Hepatocyte (in vitro differentiated cells): Measurements from ENCODE around the gene WDR18. TPM values are rescaled to one million over a fixed set of nuclear protein-coding genes. Genes with fewer than 3 reads are reported as not detected.

Experiments
- DNase-seq: peaks from one replicate; pipeline ENCODE4 v3.0.0-alpha.2; 2016; ENCODE audit warnings: low spot score
- H2AFZ ChIP-seq: fragments of 200-600 bp; sonication (generic); 2 replicates; pipeline ENCODE4 v1.6.0; 2016; ENCODE audit warnings: antibody characterized with exemption, mild to moderate bottlenecking
- H3K27ac ChIP-seq: fragments of 200-600 bp; sonication (generic); 2 replicates; pipeline ENCODE4 v1.5.1; 2016; ENCODE audit warnings: mild to moderate bottlenecking
- H3K27me3 ChIP-seq: fragments of 200-600 bp; sonication (generic); 2 replicates; pipeline ENCODE4 v1.6.1; 2016
- H3K36me3 ChIP-seq: fragments of 200-600 bp; sonication (generic); replicated peaks from 2 replicates; pipeline ENCODE4 v1.5.1; 2016; ENCODE audit warnings: low read depth; ENCODE audit not compliant: insufficient read depth
- H3K4me1 ChIP-seq: fragments of 200-600 bp; sonication (generic); 2 replicates; pipeline ENCODE4 v1.5.1; 2016; ENCODE audit warnings: mild to moderate bottlenecking, moderate library complexity; ENCODE audit not compliant: insufficient read depth
- H3K4me2 ChIP-seq: fragments of 200-600 bp; sonication (generic); 2 replicates; pipeline ENCODE4 v1.6.0; 2016
- H3K4me3 ChIP-seq: fragments of 200-600 bp; sonication (generic); 2 replicates; pipeline ENCODE4 v1.5.1; 2016; ENCODE audit warnings: mild to moderate bottlenecking
- H3K79me2 ChIP-seq: fragments of 200-600 bp; sonication (generic); 2 replicates; pipeline ENCODE4 v1.6.0; 2017; ENCODE audit warnings: mild to moderate bottlenecking
- H3K9me2 ChIP-seq: fragments of 200-600 bp; sonication (generic); replicated peaks from 2 replicates; pipeline ENCODE4 v1.6.0; 2017; ENCODE audit warnings: mild to moderate bottlenecking; ENCODE audit not compliant: insufficient read depth
- H3K9me3 ChIP-seq: fragments of 200-600 bp; sonication (generic); 2 replicates; pipeline ENCODE4 v1.5.1; 2016; ENCODE audit warnings: low read depth, mild to moderate bottlenecking
- H4K20me1 ChIP-seq: fragments of 200-600 bp; sonication (generic); 2 replicates; pipeline ENCODE4 v1.6.0; 2016; ENCODE audit warnings: mild to moderate bottlenecking; ENCODE audit not compliant: insufficient read depth, poor library complexity, severe bottlenecking
- EZH2 ChIP-seq: fragments of 200-600 bp; sonication (generic); IDR thresholded peaks from 2 replicates; pipeline ENCODE4 v1.6.1; 2016; ENCODE audit warnings: antibody characterized with exemption, mild to moderate bottlenecking, borderline replicate concordance
- EZH2phosphoT487 ChIP-seq: fragments of 200-600 bp; sonication (generic); IDR thresholded peaks from one replicate; pipeline ENCODE4 v1.6.1; 2018; ENCODE audit warnings: antibody characterized with exemption, mild to moderate bottlenecking, low read depth, moderate library complexity; ENCODE audit not compliant: unreplicated experiment, severe bottlenecking
- WGBS: methylation state at CpG from one replicate; pipeline ENCODE4 v1.1.6; 2016; ENCODE audit warnings: low lambda C conversion rate; ENCODE audit errors: missing lambda C conversion rate; 5-methylcytosine and 5-hydroxymethylcytosine counted together
- polyA plus RNA-seq: library from polyadenylated mRNA; unstranded; fragments of >200 nt; fragmentation: Nextera tagmentation; extraction: Ambion mirVana; gene quantifications from 2 replicates; pipeline ENCODE4 v1.2.1, GENCODE V29; 2016
- total RNA-seq: library from RNA; depleted of rRNA; stranded (reverse); fragments of >200 nt; gene quantifications from 2 replicates; pipeline ENCODE4 v1.2.3, GENCODE V29; 2014
- TF ChIP-seq, protein P1 (sequence below): fragments of 200-600 bp; sonication (generic); IDR thresholded peaks from 2 replicates; pipeline ENCODE4 v1.5.1; 2016; ENCODE audit warnings: antibody characterized with exemption, mild to moderate bottlenecking; ENCODE audit not compliant: poor library complexity

WDR18 gene
- total and polyA plus RNA-seq, 2 experiments from 2014 or later = 60.0 to 169 TPM

DNA sequence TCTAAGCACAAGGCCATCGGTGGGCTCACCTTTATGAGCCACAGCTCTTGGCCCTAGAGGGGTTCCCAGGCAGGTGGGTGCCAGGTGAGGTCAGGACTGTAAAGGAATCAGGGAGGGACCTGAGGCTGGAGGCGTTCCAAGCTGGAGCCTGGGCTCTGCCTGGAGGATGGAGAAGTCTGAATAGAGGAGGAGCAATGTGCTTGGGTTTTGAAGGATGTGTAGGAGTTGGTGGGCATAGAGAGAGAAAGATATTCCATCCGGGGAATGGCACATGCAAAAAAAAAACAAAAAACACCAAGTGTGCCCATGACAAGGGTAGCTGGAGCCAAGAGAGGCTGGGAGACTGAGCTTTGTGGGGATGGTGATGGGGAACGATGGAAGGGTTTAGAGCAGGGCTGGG, 18.5 kb downstream of the WDR18 start:
- Histone ChIP-seq H3K27me3 (peaks cover 32% of the 10 kb centered on the region), H3K4me1 (peaks cover 7% of the 10 kb centered on the region), H3K9me2 (no peaks in the 10 kb centered on the region), H3K4me2 (no peak overlapping the region), H3K9me3 (no peaks in the 10 kb centered on the region), H3K36me3 (no peaks in the 10 kb centered on the region), H3K4me3 (no peak overlapping the region), H3K79me2 (no peaks in the 10 kb centered on the region), H4K20me1 (no peaks in the 10 kb centered on the region), H2AFZ (no peak overlapping the region), H3K27ac (no peak overlapping the region)
- TF ChIP-seq, protein P1, sequence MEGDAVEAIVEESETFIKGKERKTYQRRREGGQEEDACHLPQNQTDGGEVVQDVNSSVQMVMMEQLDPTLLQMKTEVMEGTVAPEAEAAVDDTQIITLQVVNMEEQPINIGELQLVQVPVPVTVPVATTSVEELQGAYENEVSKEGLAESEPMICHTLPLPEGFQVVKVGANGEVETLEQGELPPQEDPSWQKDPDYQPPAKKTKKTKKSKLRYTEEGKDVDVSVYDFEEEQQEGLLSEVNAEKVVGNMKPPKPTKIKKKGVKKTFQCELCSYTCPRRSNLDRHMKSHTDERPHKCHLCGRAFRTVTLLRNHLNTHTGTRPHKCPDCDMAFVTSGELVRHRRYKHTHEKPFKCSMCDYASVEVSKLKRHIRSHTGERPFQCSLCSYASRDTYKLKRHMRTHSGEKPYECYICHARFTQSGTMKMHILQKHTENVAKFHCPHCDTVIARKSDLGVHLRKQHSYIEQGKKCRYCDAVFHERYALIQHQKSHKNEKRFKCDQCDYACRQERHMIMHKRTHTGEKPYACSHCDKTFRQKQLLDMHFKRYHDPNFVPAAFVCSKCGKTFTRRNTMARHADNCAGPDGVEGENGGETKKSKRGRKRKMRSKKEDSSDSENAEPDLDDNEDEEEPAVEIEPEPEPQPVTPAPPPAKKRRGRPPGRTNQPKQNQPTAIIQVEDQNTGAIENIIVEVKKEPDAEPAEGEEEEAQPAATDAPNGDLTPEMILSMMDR = no peak
- TF ChIP-seq EZH2 = no peak
- TF ChIP-seq EZH2phosphoT487 = no peak
- no peak for DNase-seq
- WGBS = 85% methylated on average over 4 of the region's 4 CpGs

DNA sequence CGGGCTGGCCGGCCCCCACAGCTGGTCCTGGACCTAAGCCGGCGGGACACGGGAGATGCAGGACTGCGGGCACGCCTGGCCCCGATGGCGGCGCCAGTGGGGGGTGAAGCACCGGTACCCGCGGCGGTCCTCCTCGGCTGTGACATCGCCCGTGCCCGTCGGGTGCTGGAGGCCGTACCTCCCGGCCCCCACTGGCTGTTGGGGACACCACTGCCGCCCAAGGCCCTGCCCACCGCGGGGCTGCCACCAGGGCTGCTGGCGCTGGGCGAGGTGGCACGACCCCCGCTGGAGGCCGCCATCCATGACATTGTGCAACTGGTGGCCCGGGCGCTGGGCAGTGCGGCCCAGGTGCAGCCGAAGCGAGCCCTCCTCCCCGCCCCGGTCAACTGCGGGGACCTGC, 19.1 kb downstream of the WDR18 start:
- H4K20me1 ChIP-seq = no peaks in the 10 kb centered on the region
- DNase-seq = no peak
- H3K4me1 ChIP-seq = peaks cover 7% of the 10 kb centered on the region
- H3K4me3 ChIP-seq = no peak overlapping the region
- TF ChIP-seq, protein P1 = no peak
- TF ChIP-seq EZH2phosphoT487 (no peak), EZH2 (no peak)
- 97% methylated on average over 28 of the region's 37 CpGs for WGBS
- no peak overlapping the region for H3K27ac ChIP-seq
- H2AFZ ChIP-seq = no peak overlapping the region
- H3K79me2 ChIP-seq = no peaks in the 10 kb centered on the region
- H3K27me3 ChIP-seq = peaks cover 26% of the 10 kb centered on the region
- no peaks in the 10 kb centered on the region for H3K36me3 ChIP-seq
- no peak overlapping the region for H3K4me2 ChIP-seq
- no peaks in the 10 kb centered on the region for H3K9me2 ChIP-seq
- H3K9me3 ChIP-seq = no peaks in the 10 kb centered on the region

DNA sequence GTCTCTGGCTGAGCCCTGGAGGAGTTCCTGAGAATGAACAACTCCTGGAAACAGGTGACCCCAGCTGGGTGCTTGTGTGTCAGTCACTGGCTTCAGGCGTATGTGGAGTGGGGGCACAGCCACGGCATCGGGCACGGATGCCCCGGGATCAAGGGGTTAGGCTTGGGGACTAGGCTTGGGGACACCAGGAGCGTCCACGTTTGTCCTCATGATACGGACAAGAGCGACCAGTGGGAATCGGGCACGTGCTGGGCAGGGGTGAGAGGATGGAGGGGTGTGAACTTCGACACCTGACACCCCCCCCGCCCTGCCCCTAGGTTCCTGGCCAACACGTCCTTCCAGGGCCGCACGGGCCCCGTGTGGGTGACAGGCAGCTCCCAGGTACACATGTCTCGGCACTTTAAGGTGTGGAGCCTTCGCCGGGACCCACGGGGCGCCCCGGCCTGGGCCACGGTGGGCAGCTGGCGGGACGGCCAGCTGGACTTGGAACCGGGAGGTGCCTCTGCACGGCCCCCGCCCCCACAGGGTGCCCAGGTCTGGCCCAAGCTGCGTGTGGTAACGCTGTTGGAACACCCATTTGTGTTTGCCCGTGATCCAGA, 20.2 kb downstream of the WDR18 start:
- Histone ChIP-seq H3K4me2 (no peak overlapping the region), H3K9me2 (no peaks in the 10 kb centered on the region), H3K27ac (no peak overlapping the region), H3K9me3 (no peaks in the 10 kb centered on the region), H4K20me1 (no peaks in the 10 kb centered on the region), H2AFZ (no peak overlapping the region), H3K79me2 (no peaks in the 10 kb centered on the region), H3K27me3 (peaks cover 16% of the 10 kb centered on the region), H3K4me1 (peaks cover 7% of the 10 kb centered on the region), H3K4me3 (no peak overlapping the region), H3K36me3 (no peaks in the 10 kb centered on the region)
- TF ChIP-seq EZH2phosphoT487 = no peak
- no peak for DNase-seq
- WGBS = 90% methylated on average over 32 of the region's 32 CpGs

DNA sequence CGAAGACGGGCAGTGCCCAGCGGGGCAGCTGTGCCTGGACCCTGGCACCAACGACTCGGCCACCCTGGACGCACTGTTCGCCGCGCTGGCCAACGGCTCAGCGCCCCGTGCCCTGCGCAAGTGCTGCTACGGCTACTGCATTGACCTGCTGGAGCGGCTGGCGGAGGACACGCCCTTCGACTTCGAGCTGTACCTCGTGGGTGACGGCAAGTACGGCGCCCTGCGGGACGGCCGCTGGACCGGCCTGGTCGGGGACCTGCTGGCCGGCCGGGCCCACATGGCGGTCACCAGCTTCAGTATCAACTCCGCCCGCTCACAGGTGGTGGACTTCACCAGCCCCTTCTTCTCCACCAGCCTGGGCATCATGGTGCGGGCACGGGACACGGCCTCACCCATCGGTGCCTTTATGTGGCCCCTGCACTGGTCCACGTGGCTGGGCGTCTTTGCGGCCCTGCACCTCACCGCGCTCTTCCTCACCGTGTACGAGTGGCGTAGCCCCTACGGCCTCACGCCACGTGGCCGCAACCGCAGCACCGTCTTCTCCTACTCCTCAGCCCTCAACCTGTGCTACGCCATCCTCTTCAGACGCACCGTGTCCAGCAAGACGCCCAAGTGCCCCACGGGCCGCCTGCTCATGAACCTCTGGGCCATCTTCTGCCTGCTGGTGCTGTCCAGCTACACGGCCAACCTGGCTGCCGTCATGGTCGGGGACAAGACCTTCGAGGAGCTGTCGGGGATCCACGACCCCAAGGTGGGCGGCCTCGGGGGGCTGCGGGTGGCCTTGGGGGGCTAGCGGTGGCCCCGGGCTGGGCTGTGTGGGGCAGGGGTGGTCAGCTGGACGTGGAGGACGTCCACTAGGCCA, 20.9 kb downstream of the WDR18 start:
- no peaks in the 10 kb centered on the region for H4K20me1 ChIP-seq
- H3K36me3 ChIP-seq = no peaks in the 10 kb centered on the region
- no peak overlapping the region for H3K4me3 ChIP-seq
- no peak for TF ChIP-seq EZH2
- TF ChIP-seq, protein P1 = no peak
- no peak for TF ChIP-seq EZH2phosphoT487
- 96% methylated on average over 63 of the region's 70 CpGs for WGBS
- no peak overlapping the region for H2AFZ ChIP-seq
- DNase-seq = no peak
- no peaks in the 10 kb centered on the region for H3K9me3 ChIP-seq
- no peaks in the 10 kb centered on the region for H3K79me2 ChIP-seq
- H3K9me2 ChIP-seq = no peaks in the 10 kb centered on the region
- H3K4me1 ChIP-seq = peaks cover 7% of the 10 kb centered on the region
- no peak overlapping the region for H3K4me2 ChIP-seq
- no peak overlapping the region for H3K27ac ChIP-seq
- H3K27me3 ChIP-seq = peaks cover 9% of the 10 kb centered on the region
